ENCODE results near the gene ACTR3. TPM values are rescaled to one million over a fixed set of nuclear protein-coding genes. Genes with fewer than 3 reads are reported as not detected.

ACTR3 gene
- polyA plus RNA-seq, 1 donor from 2014 or later, result 255 TPM

DNA sequence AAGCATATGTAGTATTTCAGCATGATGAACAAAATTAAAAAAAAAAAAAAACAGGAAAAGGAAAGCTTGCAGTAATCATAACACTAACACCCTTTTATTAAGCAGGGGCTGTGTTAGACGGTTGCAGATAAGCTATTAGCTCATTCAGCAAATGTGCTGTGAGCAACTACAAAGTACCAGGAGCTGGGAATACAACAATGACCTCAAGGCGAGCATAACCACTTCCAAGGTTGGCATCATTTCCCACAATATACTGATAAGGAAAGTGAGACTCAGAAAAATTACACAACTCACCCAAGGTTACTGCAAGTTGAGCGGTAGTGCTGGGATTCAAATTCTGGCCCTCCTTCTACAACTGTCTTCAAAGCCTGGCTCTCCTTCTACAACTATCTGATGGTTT, 38.2 kb upstream of the ACTR3 start:
- H3K9me2 ChIP-seq (ENCODE audit: insufficient read depth, low read length), result no peaks in the 10 kb centered on the region
- H3K9me3 ChIP-seq (ENCODE audit: low read length), result no peaks in the 10 kb centered on the region
- H3K36me3 ChIP-seq (ENCODE audit: insufficient read depth, low read length), result no peaks in the 10 kb centered on the region
- H3F3A ChIP-seq (ENCODE audit: insufficient read depth, low read length, poor library complexity, severe bottlenecking), result no peaks in the 10 kb centered on the region
- no peak overlapping the region for H3K4me2 ChIP-seq (ENCODE audit: low read length)
- no peak overlapping the region for H2AFZ ChIP-seq (ENCODE audit: low read depth, low read length)
- H3K9ac ChIP-seq (ENCODE audit: low read length), result no peak overlapping the region
- no peak overlapping the region for H3K4me3 ChIP-seq (ENCODE audit: low read length)
- no peaks in the 10 kb centered on the region for H4K20me1 ChIP-seq (ENCODE audit: insufficient read depth)
- no peaks in the 10 kb centered on the region for H3K79me2 ChIP-seq (replicated peaks; ENCODE audit: insufficient read depth, low read length)
- H3K27ac ChIP-seq (ENCODE audit: low read length), result no peak overlapping the region
- H3K27me3 ChIP-seq (ENCODE audit: insufficient read depth, low read depth, low read length), result no peaks in the 10 kb centered on the region
- TF ChIP-seq POLR2AphosphoS5 (IDR thresholded peaks at IDR 0.05), result no peak
- no peak for TF ChIP-seq MXI1 (conservative IDR thresholded peaks at IDR 0.05; ENCODE audit: poor library complexity, severe bottlenecking)
- TF ChIP-seq, protein P1, sequence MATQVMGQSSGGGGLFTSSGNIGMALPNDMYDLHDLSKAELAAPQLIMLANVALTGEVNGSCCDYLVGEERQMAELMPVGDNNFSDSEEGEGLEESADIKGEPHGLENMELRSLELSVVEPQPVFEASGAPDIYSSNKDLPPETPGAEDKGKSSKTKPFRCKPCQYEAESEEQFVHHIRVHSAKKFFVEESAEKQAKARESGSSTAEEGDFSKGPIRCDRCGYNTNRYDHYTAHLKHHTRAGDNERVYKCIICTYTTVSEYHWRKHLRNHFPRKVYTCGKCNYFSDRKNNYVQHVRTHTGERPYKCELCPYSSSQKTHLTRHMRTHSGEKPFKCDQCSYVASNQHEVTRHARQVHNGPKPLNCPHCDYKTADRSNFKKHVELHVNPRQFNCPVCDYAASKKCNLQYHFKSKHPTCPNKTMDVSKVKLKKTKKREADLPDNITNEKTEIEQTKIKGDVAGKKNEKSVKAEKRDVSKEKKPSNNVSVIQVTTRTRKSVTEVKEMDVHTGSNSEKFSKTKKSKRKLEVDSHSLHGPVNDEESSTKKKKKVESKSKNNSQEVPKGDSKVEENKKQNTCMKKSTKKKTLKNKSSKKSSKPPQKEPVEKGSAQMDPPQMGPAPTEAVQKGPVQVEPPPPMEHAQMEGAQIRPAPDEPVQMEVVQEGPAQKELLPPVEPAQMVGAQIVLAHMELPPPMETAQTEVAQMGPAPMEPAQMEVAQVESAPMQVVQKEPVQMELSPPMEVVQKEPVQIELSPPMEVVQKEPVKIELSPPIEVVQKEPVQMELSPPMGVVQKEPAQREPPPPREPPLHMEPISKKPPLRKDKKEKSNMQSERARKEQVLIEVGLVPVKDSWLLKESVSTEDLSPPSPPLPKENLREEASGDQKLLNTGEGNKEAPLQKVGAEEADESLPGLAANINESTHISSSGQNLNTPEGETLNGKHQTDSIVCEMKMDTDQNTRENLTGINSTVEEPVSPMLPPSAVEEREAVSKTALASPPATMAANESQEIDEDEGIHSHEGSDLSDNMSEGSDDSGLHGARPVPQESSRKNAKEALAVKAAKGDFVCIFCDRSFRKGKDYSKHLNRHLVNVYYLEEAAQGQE (IDR thresholded peaks at IDR 0.05; ENCODE audit: borderline replicate concordance), result no peak
- TF ChIP-seq EP300 (conservative IDR thresholded peaks at IDR 0.05; ENCODE audit: poor library complexity, severe bottlenecking), result no peak
- TF ChIP-seq TAF1 (IDR thresholded peaks at IDR 0.05; ENCODE audit: low read depth), result no peak
- TF ChIP-seq, protein P2, sequence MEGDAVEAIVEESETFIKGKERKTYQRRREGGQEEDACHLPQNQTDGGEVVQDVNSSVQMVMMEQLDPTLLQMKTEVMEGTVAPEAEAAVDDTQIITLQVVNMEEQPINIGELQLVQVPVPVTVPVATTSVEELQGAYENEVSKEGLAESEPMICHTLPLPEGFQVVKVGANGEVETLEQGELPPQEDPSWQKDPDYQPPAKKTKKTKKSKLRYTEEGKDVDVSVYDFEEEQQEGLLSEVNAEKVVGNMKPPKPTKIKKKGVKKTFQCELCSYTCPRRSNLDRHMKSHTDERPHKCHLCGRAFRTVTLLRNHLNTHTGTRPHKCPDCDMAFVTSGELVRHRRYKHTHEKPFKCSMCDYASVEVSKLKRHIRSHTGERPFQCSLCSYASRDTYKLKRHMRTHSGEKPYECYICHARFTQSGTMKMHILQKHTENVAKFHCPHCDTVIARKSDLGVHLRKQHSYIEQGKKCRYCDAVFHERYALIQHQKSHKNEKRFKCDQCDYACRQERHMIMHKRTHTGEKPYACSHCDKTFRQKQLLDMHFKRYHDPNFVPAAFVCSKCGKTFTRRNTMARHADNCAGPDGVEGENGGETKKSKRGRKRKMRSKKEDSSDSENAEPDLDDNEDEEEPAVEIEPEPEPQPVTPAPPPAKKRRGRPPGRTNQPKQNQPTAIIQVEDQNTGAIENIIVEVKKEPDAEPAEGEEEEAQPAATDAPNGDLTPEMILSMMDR (IDR thresholded peaks at IDR 0.05; ENCODE audit: poor library complexity, severe bottlenecking), result no peak
- TF ChIP-seq SMC3 (conservative IDR thresholded peaks at IDR 0.05; ENCODE audit: poor library complexity), result no peak
- TF ChIP-seq RAD21 (conservative IDR thresholded peaks at IDR 0.05), result no peak
- no peak for TF ChIP-seq EZH2 (IDR thresholded peaks at IDR 0.05; ENCODE audit: borderline replicate concordance, insufficient read depth, low read length, poor library complexity, severe bottlenecking)

DNA sequence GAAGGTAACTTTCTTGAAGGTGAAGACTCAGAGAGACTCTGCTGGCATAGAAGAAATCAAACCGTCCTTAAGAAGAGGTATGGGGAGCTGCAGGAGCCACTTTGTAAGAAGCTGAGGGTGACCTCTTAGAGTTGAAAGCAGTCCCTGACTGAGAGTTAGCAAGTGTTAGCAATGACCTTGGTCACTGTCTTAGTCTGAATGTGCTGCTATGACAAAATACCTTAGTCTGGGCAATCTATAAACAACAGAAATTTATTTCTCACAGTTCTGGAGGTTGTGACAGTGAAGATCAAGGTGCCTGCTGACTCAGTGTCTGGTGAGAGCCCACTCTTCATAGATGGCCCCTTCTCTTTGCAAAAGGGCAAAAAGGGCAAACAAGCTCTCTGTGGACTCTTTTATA, 35.7 kb upstream of the ACTR3 start:
- Histone ChIP-seq H3F3A (ENCODE audit: insufficient read depth, low read length, poor library complexity, severe bottlenecking) (no peaks in the 10 kb centered on the region), H3K79me2 (replicated peaks; ENCODE audit: insufficient read depth, low read length) (no peaks in the 10 kb centered on the region), H3K27me3 (ENCODE audit: insufficient read depth, low read depth, low read length) (no peaks in the 10 kb centered on the region), H2AFZ (ENCODE audit: low read depth, low read length) (no peak overlapping the region), H3K9me2 (ENCODE audit: insufficient read depth, low read length) (no peaks in the 10 kb centered on the region), H3K36me3 (ENCODE audit: insufficient read depth, low read length) (no peaks in the 10 kb centered on the region), H3K4me2 (ENCODE audit: low read length) (no peak overlapping the region), H3K9me3 (ENCODE audit: low read length) (no peaks in the 10 kb centered on the region), H3K9ac (ENCODE audit: low read length) (no peak overlapping the region), H3K27ac (ENCODE audit: low read length) (no peak overlapping the region), H3K4me3 (ENCODE audit: low read length) (no peak overlapping the region), H4K20me1 (ENCODE audit: insufficient read depth) (no peaks in the 10 kb centered on the region)
- TF ChIP-seq TAF1 (IDR thresholded peaks at IDR 0.05; ENCODE audit: low read depth), result no peak
- TF ChIP-seq, protein P2 (IDR thresholded peaks at IDR 0.05; ENCODE audit: poor library complexity, severe bottlenecking), result no peak
- TF ChIP-seq SMC3 (conservative IDR thresholded peaks at IDR 0.05; ENCODE audit: poor library complexity), result no peak
- TF ChIP-seq EP300 (conservative IDR thresholded peaks at IDR 0.05; ENCODE audit: poor library complexity, severe bottlenecking), result no peak
- no peak for TF ChIP-seq RAD21 (conservative IDR thresholded peaks at IDR 0.05)

All from neural cell (in vitro differentiated cells).